ENCODE data around the gene RAB10.

- TF ChIP-seq, protein P1, sequence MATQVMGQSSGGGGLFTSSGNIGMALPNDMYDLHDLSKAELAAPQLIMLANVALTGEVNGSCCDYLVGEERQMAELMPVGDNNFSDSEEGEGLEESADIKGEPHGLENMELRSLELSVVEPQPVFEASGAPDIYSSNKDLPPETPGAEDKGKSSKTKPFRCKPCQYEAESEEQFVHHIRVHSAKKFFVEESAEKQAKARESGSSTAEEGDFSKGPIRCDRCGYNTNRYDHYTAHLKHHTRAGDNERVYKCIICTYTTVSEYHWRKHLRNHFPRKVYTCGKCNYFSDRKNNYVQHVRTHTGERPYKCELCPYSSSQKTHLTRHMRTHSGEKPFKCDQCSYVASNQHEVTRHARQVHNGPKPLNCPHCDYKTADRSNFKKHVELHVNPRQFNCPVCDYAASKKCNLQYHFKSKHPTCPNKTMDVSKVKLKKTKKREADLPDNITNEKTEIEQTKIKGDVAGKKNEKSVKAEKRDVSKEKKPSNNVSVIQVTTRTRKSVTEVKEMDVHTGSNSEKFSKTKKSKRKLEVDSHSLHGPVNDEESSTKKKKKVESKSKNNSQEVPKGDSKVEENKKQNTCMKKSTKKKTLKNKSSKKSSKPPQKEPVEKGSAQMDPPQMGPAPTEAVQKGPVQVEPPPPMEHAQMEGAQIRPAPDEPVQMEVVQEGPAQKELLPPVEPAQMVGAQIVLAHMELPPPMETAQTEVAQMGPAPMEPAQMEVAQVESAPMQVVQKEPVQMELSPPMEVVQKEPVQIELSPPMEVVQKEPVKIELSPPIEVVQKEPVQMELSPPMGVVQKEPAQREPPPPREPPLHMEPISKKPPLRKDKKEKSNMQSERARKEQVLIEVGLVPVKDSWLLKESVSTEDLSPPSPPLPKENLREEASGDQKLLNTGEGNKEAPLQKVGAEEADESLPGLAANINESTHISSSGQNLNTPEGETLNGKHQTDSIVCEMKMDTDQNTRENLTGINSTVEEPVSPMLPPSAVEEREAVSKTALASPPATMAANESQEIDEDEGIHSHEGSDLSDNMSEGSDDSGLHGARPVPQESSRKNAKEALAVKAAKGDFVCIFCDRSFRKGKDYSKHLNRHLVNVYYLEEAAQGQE (IDR thresholded peaks at IDR 0.05; ENCODE audit: insufficient read depth in 1 of 2, low read depth in 2 of 2, low read length in 2 of 2), result no peak
- TF ChIP-seq POLR2AphosphoS5 (IDR thresholded peaks at IDR 0.05; ENCODE audit: low read depth, low read length) (no peak), TAF1 (IDR thresholded peaks at IDR 0.05; ENCODE audit: borderline replicate concordance, insufficient read depth, low read length) (no peak), SIN3A (IDR thresholded peaks at IDR 0.05; ENCODE audit: borderline replicate concordance, insufficient read depth, low read length) (no peak)
Observed at GRCh38 chr2:26013668-26014067, 20.2 kb upstream of the RAB10 start.

Measured in PFSK-1 (cell line).